DMS153 treated with DMSO at 0.1 percent for 48 hours (cell line): ENCODE data around the gene CAPN13.

ENCODE experiments used
- DNase-seq: peaks from one replicate; lab custom pipeline; 2025; ENCODE audit not compliant: unreplicated experiment; lab: John Stamatoyannopoulos, UW

The CAPN13 gene

DNA sequence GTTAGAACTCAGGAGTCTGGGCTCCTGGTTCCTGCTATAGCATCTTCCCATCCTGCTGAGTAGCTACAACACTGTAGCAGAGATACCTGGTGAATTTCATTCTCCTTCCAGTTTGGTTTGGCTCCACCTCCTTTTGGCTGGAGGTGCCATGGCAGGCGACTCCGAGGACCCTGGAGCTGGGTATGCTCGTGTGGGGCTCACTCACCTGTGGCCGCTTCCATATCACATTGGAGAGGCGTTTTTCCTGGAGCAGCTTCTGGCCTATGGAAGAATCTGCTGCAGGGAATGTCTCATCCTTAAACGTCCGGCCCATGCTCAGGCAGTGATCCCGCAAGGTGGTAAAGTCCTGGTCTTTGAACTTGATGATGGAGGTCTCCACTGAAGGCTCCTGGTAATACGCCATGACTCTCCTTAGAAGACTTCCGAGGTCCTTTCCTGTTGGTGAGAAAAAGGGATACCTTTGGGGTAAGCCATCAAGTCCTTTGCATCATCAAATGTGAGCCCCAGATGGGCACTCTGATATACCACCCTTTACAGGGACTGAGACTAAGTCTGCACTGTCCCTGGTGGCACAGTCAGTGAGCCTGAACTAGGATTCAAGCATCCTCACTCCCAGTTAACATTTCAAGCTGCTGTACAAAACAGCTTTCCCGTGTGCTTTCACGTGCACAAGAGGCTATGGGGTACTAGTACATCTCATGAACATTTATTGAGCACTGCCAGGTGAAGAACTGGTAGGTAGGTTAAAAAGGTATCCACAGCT lies 20.1 kb downstream of the CAPN13 start:
- DNase-seq = no peak

DNA sequence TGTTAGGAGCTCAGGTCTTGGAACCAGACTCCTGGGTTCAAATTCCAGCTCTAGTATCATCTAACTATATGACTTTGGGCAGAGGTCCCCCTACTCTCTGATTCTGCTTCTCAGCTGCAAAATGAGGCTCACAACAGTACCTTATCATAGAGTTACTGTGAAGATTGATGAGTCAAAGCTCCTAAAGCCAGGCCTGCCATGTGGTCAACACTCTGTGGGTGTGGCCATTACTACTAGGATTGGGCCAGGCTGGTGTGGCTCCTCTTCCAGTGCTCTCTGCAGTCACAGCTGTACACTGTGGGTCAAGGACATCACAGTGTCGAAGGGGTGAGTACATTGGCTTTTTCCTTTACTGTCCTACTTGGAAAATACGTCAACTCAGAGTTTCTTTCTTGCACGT lies 22.6 kb downstream of the CAPN13 start:
- DNase-seq = no peak

DNA sequence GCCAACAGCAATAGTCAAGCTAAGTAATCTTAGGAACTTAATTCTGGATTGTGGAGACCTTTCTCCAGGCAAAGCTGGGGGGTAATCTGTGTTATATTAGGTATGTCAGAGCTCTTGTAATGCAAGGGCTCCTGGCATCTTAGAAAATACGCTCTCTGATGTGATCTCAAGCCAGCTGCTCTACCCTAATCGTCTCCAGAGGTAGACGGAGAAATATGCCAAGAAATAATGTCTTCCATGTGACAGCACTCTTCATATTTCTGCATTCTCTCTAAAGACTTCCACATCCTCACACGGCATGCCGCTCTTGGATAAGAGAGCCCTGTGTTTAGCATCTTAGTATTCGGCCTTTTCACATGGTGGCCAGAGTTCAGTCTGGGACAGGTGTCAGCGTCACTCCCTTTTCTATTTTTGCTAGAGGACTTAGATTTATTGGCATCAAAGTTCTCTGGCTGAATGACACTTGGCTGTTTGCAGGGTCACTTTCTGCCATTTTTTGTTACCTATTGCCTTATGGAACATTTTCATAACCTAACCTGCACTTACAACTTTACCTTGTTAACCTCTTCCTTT lies 25.2 kb downstream of the CAPN13 start:
- no peak for DNase-seq

DNA sequence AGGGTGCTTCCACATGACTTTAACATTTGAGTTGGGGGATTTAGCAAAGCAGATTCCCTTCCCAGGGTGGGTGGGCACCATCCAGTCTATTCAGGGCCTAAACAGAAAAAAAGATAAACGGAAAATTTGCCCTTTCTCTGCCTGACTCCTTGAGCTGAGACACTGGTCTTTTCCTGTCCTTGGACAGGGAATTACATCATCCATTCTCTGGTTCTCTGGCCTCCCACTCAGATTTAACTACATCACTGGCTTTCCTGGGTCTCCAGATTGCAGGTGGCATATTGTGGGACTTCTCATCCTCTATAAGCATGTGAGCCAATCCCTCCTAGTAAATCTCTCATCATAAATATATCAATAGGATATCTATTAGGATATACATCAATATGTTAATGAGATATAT lies 25.8 kb downstream of the CAPN13 start:
- DNase-seq = no peak

DNA sequence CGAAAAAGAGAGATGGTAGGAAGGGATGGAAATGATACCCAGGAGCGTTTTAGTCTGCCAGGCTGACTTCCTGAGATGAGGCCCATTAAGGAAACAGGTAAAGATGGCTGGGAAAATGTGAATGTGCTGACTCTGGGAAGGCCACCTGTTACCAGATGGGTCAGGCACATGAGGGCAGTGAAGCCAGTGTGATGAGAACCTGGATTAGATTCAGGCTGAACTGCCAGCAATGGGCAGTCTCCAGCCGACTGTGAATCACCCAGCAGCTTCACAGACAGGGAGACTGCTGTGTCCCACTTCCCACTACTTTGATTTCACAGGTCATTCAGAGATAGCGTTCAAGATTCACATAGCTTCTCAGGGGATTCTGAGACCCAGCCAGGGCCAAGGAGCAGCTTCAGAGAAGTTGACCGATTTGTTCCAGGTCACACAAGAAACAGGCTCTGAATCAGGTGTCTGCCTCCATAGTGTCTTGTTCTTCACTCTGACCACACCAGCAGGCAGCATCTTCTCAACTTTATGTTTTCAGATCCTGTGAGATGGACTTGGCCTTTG lies 26.4 kb downstream of the CAPN13 start:
- no peak for DNase-seq

DNA sequence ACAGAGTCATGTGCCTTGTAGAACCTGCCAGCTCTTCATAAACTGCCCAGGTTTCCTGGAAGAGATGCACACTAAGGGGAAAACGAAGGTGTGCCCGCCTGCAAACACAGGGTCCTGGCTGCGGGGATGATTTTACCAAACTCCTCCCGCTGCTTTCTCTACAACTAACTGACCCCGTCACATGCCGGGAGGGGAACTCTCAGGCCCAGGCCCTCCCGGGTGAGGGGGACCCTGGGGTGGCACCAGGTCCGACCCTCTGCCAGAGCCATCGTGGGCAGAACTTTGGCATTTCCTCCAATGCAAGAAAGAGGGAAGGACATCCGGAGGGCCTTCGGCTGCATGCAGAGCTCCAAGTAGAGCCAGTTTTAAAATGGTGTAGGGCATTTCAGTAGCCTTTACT lies 28.6 kb downstream of the CAPN13 start:
- DNase-seq = no peak

DNA sequence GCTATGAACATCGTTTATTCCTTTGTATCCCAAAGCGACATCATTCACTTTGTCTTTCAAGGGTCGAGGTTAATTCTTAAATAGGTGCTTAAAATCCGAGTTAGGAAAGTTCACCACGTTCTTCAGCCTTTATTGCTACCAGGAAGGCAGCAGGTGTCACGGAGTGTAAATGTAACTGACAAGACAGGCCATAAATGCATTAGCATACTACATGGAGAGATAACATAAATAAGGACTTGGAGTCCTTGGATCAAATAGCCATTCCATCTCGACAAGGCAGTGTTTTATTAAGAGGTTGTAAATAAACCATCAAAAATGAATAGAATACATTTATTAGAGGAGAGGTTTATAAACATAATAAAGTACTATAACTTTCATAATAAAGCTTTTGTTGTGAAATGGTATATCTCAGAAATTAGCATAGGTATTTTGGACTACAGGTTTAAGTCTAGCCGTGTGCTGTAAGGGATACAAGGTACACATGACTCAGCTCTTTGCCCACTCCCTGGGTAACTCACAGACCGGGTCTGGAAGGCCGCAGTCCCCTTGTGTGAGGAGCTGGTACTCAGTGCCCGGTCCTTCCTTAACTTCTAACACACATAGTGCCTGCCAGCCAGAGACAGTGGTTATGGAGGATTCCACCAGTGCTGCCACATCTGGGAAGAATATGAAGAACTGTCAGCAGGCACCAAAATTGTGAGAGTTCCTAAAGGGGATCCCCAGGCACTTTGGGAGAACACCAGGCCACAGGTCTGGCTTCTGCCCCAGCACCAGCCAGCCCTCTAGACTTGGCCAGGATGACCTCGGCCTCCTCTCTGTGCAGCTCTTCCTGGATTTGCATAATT lies 29.4 kb downstream of the CAPN13 start:
- no peak for DNase-seq

DNA sequence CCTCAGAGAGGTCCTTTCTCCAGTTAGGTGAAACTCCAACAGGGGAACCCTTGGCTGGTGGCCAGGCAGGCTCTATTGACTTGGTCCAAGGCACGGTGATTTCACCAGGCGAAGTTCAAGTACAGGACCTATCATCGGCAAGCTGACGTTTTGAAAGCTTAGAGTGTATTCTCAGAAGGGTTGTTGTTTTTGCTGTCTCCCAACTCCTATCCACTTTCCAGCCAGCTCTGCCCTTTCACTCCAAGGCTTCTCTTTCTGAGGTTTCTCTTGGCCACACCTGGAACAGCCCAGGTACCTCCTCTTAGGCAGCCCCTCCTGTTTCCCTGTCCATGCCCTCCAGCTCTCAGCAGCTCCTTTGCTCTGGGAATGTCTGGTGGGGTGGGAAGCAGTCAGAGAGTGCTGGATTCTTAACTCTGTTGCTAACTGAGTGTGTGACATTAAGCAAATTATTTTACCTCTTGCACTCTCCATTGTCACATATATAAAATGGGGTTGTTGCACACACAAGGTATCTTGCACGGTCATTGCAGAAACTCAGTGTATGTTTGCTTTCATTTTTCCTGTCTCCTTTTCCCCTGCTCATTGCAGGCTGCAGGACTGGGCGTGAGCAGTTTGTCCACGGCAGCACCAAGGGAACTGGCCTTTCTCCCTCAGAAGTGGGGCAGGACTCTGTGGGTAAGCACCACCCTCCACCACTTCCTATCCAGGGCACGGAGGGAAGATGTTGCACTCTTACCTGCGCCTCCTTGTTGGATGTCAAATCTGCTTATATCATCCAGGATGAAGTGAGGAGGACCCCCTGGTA lies 30.2 kb downstream of the CAPN13 start:
- DNase-seq = no peak

DNA sequence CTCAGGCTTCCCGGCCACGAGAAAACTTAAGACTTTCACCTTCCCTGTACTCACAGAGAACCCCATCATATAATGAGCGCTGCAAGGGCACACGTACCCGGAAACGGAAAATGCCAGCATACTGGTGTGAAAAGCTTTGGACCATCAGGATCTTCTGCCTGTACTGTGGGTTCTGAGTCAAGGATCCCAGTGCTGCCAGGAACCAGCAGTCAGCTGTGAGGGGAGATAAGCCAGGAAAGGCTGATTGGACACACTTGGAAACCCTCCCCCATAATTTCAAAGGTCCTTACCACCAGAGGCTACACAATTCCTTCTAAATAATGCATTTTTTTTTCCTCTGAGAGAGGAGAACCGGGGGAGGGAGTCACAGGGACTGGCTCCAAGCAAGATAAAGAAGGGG lies 31.4 kb downstream of the CAPN13 start:
- no peak for DNase-seq

DNA sequence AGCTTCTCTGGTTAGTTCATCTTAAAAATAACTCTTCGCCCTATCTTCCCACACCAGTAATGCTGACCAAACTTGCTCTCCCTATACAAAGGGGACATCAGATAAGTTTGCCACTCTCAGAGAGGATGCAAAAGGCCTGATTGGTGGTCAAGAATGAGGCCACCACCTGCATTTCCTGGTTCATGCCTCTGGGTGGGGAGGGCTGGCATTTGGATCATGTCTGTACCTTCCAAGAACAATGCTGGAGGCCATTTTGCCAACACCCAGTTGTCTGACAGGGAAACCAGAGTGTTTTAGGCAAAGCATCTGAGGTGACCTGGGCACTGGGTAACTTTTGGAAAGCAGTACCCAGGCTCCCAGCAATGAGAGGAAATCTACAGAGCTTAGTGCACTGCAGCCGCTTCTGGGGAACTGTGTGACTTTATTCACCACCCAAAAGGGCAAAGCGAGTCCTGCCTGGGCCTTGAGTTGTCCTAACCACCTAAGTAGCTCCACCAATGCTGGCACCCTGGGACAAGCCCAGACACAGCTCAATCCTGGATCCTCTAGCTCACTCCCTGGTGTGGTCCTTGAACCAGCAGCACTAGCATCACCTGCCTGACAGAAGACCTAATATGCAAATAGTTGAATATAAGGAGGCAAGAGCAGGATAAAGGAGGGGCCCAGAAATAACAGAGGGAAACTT lies 35.1 kb downstream of the CAPN13 start:
- no peak for DNase-seq

DNA sequence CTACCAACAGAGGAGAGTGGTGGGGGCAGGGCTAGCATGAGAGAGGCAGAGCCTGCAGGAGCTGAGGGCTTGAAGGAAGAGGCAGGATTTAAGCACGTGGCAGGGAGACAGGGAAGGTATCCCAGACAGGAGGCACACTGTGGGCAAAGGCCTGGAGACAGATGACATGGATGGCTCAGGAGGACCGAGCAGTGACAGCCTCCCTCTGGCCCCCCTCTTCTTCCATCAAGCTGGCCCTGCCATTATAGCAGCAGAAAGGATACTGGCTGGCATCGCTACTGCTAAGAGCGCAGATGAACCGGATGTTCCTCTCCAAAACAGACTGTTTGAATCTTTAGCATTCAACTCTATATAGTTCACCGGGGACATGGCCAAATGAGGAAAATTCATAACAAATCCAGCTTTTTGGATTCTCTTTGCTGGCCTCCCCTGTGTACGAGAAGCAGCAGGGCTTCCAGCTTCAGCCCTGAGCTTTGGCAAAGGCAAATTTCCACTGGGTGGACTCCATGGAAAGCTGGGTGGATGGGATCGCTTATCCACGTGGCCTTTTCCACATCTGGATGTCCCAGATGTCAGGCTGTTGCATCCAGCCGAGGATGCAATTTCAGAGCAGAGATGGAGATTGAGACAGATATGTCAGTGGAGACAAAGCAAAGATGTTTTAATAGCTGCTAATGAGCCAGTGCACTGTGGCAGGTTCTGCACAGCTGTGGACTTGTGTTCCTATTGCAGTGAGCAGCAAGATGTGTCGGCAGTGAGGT lies 36.2 kb downstream of the CAPN13 start:
- no peak for DNase-seq

DNA sequence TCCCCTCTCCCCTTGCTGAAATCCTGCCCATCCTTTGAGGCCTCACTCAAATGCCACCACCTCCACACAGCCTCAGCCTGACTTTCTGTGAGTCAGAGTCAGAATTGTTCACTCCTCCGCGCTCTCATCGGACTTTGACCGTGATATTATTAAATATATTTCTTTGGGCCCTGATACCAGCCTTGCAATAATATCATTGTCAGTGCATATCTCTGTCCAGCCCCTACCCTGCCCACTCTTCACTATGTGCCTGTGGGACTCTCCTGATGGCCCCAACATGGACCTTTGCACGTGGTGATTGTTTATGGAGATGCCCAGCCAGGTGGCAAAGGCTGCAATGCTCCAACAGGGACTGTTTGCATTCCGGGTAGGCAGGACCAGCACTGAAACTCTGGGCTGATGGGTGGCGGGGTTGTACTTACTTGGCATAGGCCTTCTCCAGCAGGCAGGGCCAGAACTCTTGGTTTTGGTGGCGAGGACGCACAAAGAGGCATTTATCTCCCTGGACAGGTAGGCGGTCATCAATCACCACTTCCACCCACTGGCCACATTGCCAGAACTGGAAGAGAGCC lies 37.3 kb downstream of the CAPN13 start:
- no peak for DNase-seq

DNA sequence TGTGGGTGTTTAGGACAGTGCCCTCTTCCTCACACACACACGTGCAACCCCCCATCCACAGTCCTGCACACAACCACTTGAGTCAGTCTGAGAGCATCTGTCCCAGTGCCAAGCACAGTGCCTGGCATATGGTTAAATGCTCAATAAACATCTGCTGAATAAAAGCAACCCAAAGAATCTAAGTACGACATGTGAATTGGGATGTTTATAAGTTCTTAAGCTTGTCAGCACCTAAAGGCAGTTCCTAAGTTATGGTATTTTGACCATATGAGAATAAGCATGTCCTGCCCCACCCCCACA lies 37.8 kb downstream of the CAPN13 start:
- DNase-seq = no peak

DNA sequence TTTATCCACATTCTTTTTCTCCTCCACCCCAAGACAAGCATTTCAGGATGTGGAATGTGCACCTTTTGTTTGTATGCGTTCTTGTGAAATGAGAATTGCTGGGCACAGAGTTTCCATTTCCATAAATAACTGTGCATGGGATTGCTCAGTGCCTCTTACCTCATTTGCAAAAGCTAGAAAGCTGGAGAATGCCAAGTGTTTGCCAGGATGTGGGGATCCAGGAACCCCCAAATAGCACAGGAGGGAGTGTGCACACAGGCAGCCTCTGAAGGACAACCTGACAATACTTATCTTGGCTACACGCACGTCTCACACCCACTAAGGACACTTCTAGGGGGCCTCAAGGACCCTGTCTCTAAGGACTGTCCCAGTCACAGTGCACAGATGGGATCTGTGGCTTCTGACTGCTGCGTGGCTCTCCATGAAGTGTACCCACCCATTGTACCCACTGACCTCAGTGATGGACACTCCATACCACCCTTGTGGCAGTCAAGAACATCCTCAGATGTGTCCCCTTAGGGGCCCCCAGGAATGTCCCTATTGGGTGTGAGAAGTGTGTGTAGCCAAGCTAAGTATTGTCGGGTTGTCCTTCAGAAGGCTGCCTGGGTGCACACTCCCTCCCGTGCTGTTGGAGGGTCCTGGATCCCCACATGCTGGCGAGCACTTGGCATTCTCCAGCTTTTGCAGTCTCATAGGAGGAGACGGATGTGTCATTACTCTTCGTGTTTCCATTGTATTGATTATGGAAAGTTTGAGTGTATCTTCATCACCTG lies 38.4 kb downstream of the CAPN13 start:
- DNase-seq = no peak

DNA sequence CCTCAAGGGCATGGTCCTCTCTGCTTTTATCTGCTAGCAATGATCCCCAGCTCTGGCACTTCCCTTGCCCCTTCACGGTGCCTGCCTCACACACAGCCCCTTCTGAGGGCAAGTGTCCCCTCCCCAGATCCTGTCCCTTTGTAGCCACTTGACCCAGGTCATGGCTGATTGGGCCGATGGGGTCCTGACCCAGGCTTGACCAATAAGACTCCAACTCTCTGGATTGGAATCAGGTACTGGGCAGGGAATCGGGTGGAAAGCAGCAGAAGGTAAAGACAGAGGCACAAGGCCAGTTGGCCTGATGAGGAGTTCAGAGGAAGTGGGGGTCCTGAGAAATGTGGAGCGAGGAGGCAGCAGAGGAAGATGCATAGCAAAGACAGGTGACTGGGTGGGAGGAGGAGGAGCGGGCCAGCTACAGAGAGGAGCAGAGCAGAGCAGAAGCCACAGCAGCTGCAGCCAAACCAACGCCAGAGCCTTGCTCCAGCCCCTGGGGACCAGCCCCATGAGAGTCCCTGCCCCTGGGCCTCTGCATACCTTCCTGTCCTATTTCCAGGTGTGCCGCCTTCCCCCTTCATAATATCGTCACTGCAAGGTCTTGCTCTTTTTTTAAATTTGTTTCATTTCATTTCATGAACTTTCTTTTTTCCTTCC lies 39.1 kb downstream of the CAPN13 start:
- DNase-seq = no peak

DNA sequence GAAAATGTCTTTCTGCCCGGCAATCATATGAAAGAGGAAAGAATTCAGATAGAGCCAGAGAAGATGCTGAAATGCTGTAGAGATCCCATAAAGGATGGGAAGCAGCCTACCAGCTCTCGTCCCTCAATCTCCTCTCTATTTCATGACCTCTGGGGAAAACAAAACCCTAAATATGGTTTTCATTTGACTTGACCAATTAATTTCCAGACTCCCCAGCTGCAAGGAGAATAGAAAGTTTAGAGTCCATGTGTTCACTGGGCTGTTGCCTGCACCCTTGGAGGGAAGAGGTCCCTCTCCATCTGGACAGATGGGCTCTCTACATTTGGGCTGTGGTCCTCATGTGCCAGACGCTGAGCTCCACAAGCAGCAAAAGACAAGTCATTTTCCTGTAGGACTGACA lies 40.6 kb downstream of the CAPN13 start:
- DNase-seq = no peak

DNA sequence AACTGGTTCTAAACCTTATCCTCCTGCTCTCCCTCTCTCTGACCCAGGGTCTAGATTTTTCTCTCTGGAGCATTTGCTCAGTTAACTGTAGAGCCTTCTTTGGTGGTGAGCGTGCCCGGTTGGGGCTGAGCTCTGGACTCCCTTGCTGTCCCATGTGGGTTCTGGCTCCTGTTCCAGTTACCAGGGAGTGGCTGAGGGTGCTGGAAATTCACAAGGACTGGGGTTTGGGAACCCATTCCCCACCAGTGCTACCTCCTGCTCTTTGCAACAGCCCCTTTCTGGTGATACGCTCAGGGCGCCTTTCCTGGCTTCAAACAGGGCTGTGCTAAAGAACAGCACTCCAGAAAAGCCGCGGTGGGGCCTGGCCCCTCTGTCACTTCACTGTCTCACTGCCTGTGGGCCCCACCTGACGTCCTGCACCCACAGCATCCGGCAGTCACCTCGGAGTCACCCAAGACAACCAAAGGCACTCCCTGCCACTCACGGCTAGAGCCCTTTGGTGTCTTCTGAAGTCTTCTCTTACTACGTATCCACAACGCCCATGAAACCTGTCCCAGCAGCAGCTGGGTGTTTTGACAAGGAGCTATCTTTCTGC lies 41.3 kb downstream of the CAPN13 start:
- DNase-seq = no peak

DNA sequence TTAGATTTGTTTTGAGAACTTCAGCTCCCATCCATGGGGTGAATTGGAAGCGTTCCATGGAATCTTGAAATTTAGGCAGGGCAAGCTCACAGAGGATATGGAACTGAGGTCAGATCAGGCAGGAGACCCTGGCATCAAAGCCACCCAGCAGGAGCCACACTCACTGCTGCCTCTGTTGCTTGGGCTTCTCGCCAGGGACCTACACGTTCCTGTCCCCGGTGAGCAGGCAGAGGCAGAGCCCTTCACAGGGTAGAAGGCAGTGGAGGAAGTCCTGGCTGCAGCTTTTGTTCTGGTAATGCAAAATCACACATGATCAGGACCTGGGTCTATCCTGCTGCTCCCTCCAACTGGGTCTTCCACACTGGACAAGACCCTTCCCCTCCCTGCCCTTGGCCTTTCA lies 42.1 kb downstream of the CAPN13 start:
- DNase-seq = no peak
